Mesothelial cell of epicardium (in vitro differentiated cells): ENCODE measurements around the gene SH3RF3. TPM values are rescaled to one million over a fixed set of nuclear protein-coding genes. Genes with fewer than 3 reads are reported as not detected.

Experiments
- DNase-seq, 2 experiments: peaks; one replicate each; pipeline ENCODE4 v3.0.0; 2021; ENCODE audit warnings: low spot score in 2 of 2; ENCODE audit not compliant: unreplicated experiment in 2 of 2
- H3K27ac Mint-ChIP-seq: 2 replicates; pipeline ENCODE4 v1.8.0; 2021; ENCODE audit warnings: mixed read lengths
- H3K27me3 Mint-ChIP-seq: 2 replicates; pipeline ENCODE4 v1.8.0; 2021; ENCODE audit warnings: low read depth, mixed read lengths
- H3K36me3 Mint-ChIP-seq: 2 replicates; pipeline ENCODE4 v1.8.0; 2021; ENCODE audit warnings: mixed read lengths
- H3K4me1 Mint-ChIP-seq: 2 replicates; pipeline ENCODE4 v1.8.0; 2021; ENCODE audit warnings: mixed read lengths
- H3K4me3 Mint-ChIP-seq: 2 replicates; pipeline ENCODE4 v1.8.0; 2021; ENCODE audit warnings: mild to moderate bottlenecking, moderate library complexity, mixed read lengths
- H3K9me3 Mint-ChIP-seq: 2 replicates; pipeline ENCODE4 v1.8.0; 2021; ENCODE audit warnings: mixed read lengths
- total RNA-seq: library from RNA; stranded (reverse); gene quantifications from 3 replicates; pipeline ENCODE4 v1.2.1, GENCODE V29; 2021
- TF ChIP-seq, protein P1 (sequence below): fragments of 200-600 bp; sonication (generic); IDR thresholded peaks from one replicate; pipeline ENCODE4 v1.5.0; 2021; ENCODE audit warnings: antibody characterized with exemption; ENCODE audit not compliant: unreplicated experiment

Gene SH3RF3
- total RNA-seq, 1 donor from 2014 or later, result 2.7 TPM

DNA sequence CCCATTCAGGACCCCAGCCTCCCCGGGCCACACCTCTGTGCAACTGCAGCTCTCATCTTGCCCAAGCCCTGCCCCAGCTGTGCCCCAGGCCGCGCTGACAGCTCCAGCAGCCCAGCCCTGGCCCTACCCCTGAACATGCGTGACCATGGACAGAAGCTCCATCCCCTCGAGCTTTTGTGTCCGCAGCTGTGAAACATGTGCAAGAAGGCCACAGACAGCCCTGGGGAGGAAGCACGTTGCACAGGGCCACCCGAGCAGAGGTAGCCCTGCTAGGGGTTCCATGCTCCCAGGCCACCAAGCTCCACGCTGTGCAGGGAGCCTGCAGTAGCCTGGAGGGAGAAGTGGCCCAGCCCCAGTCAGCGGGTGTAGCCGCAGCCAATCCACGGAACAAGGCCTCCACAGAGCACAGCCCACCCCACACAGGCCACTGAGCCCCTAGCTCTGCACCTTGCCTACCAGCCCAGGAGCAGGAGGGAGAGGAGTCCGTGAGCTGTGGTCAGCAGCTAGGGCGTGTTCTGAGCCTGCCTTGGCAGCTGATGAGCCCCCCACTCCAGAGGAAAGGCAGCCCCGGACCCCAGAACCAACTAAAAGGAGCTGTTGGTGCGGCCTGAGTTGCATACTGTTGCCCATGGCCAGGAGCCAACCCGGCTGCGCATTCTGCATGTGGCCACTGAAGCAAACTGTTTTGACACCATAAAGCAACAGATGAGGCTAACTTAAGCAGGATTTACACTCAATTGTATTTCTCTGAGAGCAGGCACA, 300.7 kb downstream of the SH3RF3 start:
- Mint-ChIP-seq H3K27me3 (no peaks in the 10 kb centered on the region), H3K4me3 (no peak overlapping the region), H3K27ac (no peak overlapping the region), H3K4me1 (no peaks in the 10 kb centered on the region), H3K9me3 (peaks cover 11% of the 10 kb centered on the region), H3K36me3 (no peaks in the 10 kb centered on the region)
- DNase-seq, result no peak
- TF ChIP-seq, protein P1, sequence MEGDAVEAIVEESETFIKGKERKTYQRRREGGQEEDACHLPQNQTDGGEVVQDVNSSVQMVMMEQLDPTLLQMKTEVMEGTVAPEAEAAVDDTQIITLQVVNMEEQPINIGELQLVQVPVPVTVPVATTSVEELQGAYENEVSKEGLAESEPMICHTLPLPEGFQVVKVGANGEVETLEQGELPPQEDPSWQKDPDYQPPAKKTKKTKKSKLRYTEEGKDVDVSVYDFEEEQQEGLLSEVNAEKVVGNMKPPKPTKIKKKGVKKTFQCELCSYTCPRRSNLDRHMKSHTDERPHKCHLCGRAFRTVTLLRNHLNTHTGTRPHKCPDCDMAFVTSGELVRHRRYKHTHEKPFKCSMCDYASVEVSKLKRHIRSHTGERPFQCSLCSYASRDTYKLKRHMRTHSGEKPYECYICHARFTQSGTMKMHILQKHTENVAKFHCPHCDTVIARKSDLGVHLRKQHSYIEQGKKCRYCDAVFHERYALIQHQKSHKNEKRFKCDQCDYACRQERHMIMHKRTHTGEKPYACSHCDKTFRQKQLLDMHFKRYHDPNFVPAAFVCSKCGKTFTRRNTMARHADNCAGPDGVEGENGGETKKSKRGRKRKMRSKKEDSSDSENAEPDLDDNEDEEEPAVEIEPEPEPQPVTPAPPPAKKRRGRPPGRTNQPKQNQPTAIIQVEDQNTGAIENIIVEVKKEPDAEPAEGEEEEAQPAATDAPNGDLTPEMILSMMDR, result no peak

DNA sequence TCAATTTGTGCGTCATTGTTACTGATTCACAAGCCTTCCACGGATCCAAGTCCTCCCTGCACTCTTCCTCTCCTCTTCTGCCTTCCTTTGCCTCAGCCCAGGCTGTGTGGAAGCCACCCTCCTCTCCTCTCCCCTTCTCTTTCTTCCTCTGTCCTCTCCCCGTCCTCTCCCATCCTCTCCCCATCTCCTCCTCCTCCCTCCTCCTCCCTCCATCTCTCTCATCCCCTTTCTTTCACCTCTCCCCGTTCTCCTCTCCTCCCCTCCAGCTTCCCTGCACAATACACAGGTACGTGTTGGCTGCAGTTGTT, 301.3 kb downstream of the SH3RF3 start:
- Mint-ChIP-seq H3K9me3 (peaks cover 7% of the 10 kb centered on the region), H3K36me3 (no peaks in the 10 kb centered on the region), H3K4me1 (no peaks in the 10 kb centered on the region), H3K4me3 (no peak overlapping the region), H3K27me3 (no peaks in the 10 kb centered on the region), H3K27ac (no peak overlapping the region)
- DNase-seq, result no peak
- TF ChIP-seq, protein P1, result no peak

DNA sequence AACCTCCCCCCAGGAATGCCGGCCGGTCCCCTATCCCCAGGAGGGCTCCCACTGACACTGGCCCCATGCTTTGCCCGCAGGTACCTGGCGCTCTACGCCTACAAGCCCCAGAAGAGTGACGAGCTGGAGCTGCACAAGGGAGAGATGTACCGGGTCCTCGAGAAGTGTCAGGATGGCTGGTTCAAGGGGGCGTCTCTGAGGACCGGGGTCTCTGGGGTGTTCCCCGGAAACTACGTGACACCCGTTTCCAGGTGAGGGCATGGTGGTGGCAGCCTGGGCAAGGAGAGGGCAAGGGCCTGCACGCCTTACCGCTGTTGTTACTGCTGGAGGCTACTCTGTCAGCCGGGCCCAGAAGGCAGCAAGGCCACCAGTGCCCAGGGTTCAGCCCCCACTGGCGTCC, 303.4 kb downstream of the SH3RF3 start:
- Mint-ChIP-seq H3K4me3 (no peak overlapping the region), H3K27ac (no peak overlapping the region), H3K4me1 (peaks cover under 1% of the 10 kb centered on the region), H3K9me3 (no peaks in the 10 kb centered on the region), H3K36me3 (no peaks in the 10 kb centered on the region), H3K27me3 (no peaks in the 10 kb centered on the region)
- TF ChIP-seq, protein P1, result no peak
- DNase-seq, result no peak

DNA sequence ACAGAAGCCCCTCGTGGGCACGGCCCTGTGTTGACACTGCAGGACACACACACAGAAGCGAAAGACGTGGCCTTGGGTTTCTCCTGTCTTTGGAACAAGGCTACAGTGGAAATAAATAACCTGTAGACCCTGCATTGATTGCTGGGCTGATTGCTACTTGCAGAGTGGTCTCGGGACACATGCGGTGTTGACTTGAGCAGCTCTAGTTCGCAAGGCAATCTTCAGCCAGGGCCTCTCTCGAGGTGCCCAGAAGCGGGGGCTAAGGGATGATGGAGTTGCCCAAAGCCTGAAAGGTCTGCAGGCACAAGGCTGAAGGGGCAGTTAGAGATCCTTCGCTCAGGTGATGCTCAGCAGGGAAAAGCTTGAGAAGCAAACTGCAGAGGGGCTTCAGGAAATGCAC, 304.5 kb downstream of the SH3RF3 start:
- Mint-ChIP-seq H3K27me3 (no peaks in the 10 kb centered on the region), H3K4me1 (peaks cover 5% of the 10 kb centered on the region), H3K27ac (no peak overlapping the region), H3K4me3 (no peak overlapping the region), H3K9me3 (no peaks in the 10 kb centered on the region), H3K36me3 (no peaks in the 10 kb centered on the region)
- DNase-seq, result no peak
- TF ChIP-seq, protein P1, result no peak

DNA sequence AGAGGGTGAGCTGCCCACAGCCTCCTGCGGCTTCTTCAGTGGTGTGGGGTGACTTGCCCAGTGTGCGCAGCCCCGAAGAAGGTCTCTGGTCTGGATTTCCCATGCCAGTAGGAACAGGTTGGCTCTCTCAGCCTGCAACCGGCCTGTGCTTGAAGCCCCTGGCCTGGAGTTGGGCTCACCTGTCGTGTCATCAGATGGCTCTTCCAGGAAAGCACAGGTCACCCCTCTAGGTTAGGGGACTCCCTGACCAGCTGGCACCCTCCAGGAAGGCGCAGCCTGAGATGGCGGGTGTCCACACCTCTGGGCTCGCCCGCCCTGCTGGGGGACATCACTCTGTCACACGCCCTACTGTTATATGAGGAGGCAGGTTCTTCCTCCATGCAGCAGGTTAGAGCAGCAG, 304.9 kb downstream of the SH3RF3 start:
- no peaks in the 10 kb centered on the region for H3K9me3 Mint-ChIP-seq
- no peak overlapping the region for H3K4me3 Mint-ChIP-seq
- TF ChIP-seq, protein P1, result no peak
- no peaks in the 10 kb centered on the region for H3K27me3 Mint-ChIP-seq
- H3K4me1 Mint-ChIP-seq, result peaks cover 7% of the 10 kb centered on the region
- DNase-seq, result no peak
- H3K27ac Mint-ChIP-seq, result no peak overlapping the region
- no peaks in the 10 kb centered on the region for H3K36me3 Mint-ChIP-seq

DNA sequence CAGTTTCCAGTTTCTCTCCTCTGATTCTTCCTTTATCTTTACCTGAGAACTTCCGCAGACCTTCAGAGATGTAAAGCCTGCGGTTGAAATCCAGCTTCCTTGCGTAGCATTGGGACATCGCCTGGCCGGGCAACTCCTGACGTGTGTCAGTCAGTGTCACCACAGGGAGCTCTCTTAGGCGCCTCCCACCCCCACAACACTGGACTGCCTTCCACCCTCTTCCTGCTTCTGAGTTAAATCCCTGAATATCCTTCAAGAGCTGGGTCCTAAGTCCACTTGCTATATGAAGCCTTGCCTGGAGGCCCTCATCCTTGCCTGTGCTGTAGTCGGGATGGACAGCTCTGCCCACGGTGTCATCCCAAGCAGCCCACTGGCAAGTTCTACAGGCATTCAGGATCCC, 305.3 kb downstream of the SH3RF3 start:
- no peak overlapping the region for H3K27ac Mint-ChIP-seq
- no peak overlapping the region for H3K4me3 Mint-ChIP-seq
- H3K36me3 Mint-ChIP-seq, result no peaks in the 10 kb centered on the region
- TF ChIP-seq, protein P1, result no peak
- no peaks in the 10 kb centered on the region for H3K27me3 Mint-ChIP-seq
- H3K4me1 Mint-ChIP-seq, result peaks cover 11% of the 10 kb centered on the region
- no peak for DNase-seq
- H3K9me3 Mint-ChIP-seq, result no peaks in the 10 kb centered on the region
